CD14-positive monocyte (primary cell): Measurements from ENCODE around the gene CNTNAP2. TPM values are rescaled to one million over a fixed set of nuclear protein-coding genes. Genes with fewer than 3 reads are reported as not detected.

Experiments used
- DNase-seq, 3 donors: peaks; one replicate each; pipeline ENCODE4 v3.0.0-alpha.2; 2011 to 2022
- H2AFZ ChIP-seq: 2 replicates; pipeline ENCODE4 v1.6.0; 2012; ENCODE audit warnings: mild to moderate bottlenecking, low read depth, low read length, inconsistent platforms; ENCODE audit not compliant: insufficient read depth, poor library complexity, severe bottlenecking
- H3K27ac ChIP-seq, 2 donors: 1 replicate in 1 of 2; 2 replicates in 1 of 2; pipeline ENCODE4 v1.5.1; 2012 to 2013; ENCODE audit warnings: low read length in 2 of 2, control low read depth in 1 of 2, inconsistent platforms in 1 of 2, low read depth in 1 of 2, mild to moderate bottlenecking in 1 of 2
- H3K27me3 ChIP-seq, 2 donors: one replicate each; pipeline versions ENCODE4 v1.6.0 to v1.6.1; 2011 to 2013; ENCODE audit warnings: low read length in 2 of 2; ENCODE audit not compliant: control insufficient read depth in 2 of 2, insufficient read depth in 2 of 2
- H3K36me3 ChIP-seq, 2 donors: replicated peaks in 1 of 2; 1 replicate in 1 of 2; 2 replicates in 1 of 2; pipeline versions ENCODE4 v1.5.1 to v1.6.1; 2012 to 2013; ENCODE audit warnings: low read length in 2 of 2, control low read depth in 1 of 2, inconsistent platforms in 1 of 2, mild to moderate bottlenecking in 1 of 2; ENCODE audit not compliant: insufficient read depth in 2 of 2, control insufficient read depth in 1 of 2
- H3K4me1 ChIP-seq, 2 donors: 1 replicate in 1 of 2; 2 replicates in 1 of 2; pipeline versions ENCODE4 v1.5.1 to v1.6.1; 2012 to 2013; ENCODE audit warnings: low read length in 2 of 2, control low read depth in 1 of 2, inconsistent platforms in 1 of 2, mild to moderate bottlenecking in 1 of 2, moderate library complexity in 1 of 2; ENCODE audit not compliant: insufficient read depth in 2 of 2, control insufficient read depth in 1 of 2
- H3K4me2 ChIP-seq: replicated peaks from 2 replicates; pipeline ENCODE3; 2012; ENCODE audit warnings: low read length, moderate library complexity, mild to moderate bottlenecking; ENCODE audit not compliant: poor library complexity, severe bottlenecking; ENCODE audit errors: extremely low read depth
- H3K4me3 ChIP-seq, 3 experiments: fragments of 200-600 bp in 1 of 3; sonication (generic) in 1 of 3; replicated peaks in 1 of 3; 1 replicate in 2 of 3; 2 replicates in 1 of 3; pipeline ENCODE4 v1.5.1; 2011 to 2013; ENCODE audit warnings: low read length in 3 of 3, mild to moderate bottlenecking in 3 of 3, control low read depth in 2 of 3, low read depth in 2 of 3, inconsistent platforms in 1 of 3, moderate library complexity in 1 of 3
- H3K79me2 ChIP-seq: 2 replicates; pipeline ENCODE4 v1.6.0; 2012; ENCODE audit warnings: mild to moderate bottlenecking, control low read depth, inconsistent platforms, low read length, moderate library complexity; ENCODE audit not compliant: insufficient read depth
- H3K9ac ChIP-seq: 2 replicates; pipeline ENCODE4 v1.6.0; 2017; ENCODE audit warnings: low read length, mild to moderate bottlenecking; ENCODE audit not compliant: insufficient read depth, poor library complexity, severe bottlenecking
- H3K9me3 ChIP-seq, 2 donors: replicated peaks in 1 of 2; 1 replicate in 1 of 2; 2 replicates in 1 of 2; pipeline versions ENCODE4 v1.5.1 to v1.6.1; 2012 to 2013; ENCODE audit warnings: low read length in 2 of 2, control low read depth in 1 of 2; ENCODE audit not compliant: control insufficient read depth in 1 of 2, insufficient read depth in 1 of 2
- H4K20me1 ChIP-seq: 2 replicates; pipeline ENCODE4 v1.6.0; 2012; ENCODE audit warnings: mild to moderate bottlenecking, low read length, control low read depth, moderate library complexity; ENCODE audit not compliant: insufficient read depth
- H3K27ac Mint-ChIP-seq, 7 donors: one replicate each; pipeline ENCODE4 v1.8.0; 2020; ENCODE audit warnings: mild to moderate bottlenecking in 7 of 7, mixed read lengths in 7 of 7, moderate library complexity in 6 of 7, inconsistent platforms in 2 of 7
- H3K27me3 Mint-ChIP-seq, 3 donors: one replicate each; pipeline ENCODE4 v1.8.0; 2021 to 2022; ENCODE audit warnings: low read depth in 3 of 3, mild to moderate bottlenecking in 3 of 3, mixed read lengths in 3 of 3, moderate library complexity in 3 of 3, inconsistent platforms in 1 of 3
- H3K36me3 Mint-ChIP-seq, 2 donors: one replicate each; pipeline ENCODE4 v1.8.0; 2020; ENCODE audit warnings: mixed read lengths in 2 of 2, inconsistent platforms in 1 of 2, mild to moderate bottlenecking in 1 of 2
- H3K4me1 Mint-ChIP-seq: one replicate; pipeline ENCODE4 v1.8.0; 2020; ENCODE audit warnings: mild to moderate bottlenecking, mixed read lengths
- H3K4me3 Mint-ChIP-seq, 2 donors: one replicate each; pipeline ENCODE4 v1.8.0; 2020; ENCODE audit warnings: mild to moderate bottlenecking in 2 of 2, mixed read lengths in 2 of 2, moderate library complexity in 1 of 2
- H3K9me3 Mint-ChIP-seq, 7 donors: one replicate each; pipeline ENCODE4 v1.8.0; 2020 to 2022; ENCODE audit warnings: mixed read lengths in 7 of 7, mild to moderate bottlenecking in 6 of 7, moderate library complexity in 6 of 7, inconsistent platforms in 2 of 7
- CTCF ChIP-seq: fragments of 200-600 bp; IDR thresholded peaks from one replicate; pipeline ENCODE4 v1.8.0; 2022; ENCODE audit warnings: antibody characterized with exemption, mild to moderate bottlenecking
- WGBS: methylation state at CpG from one replicate; pipeline ENCODE4 v1.1.5; 2013; ENCODE audit warnings: missing lambda C conversion rate; ENCODE audit not compliant: insufficient coverage; 5-methylcytosine and 5-hydroxymethylcytosine counted together
- intact Hi-C, 2 donors: fragments of 100-400 bp; cut with micrococcal nuclease; formaldehyde crosslinking; loops; one replicate each; pipeline versions ENCODE4 v1.15.0 to v1.15.1; 2023
- polyA plus RNA-seq, 3 donors: library from polyadenylated mRNA; depleted of rRNA in 1 of 3; unstranded in 2 of 3; stranded (reverse) in 1 of 3; fragments of 300-500 nt in 2 of 3; fragments of >200 nt in 1 of 3; fragmentation: Illumina TruSeq in 2 of 3; gene quantifications; 1 replicate in 2 of 3; 2 replicates in 1 of 3; pipeline ENCODE4 v1.2.3, GENCODE V29; 2012 to 2021

The CNTNAP2 gene
- polyA plus RNA-seq, 3 donors: 0.01 TPM; not detected in 2

- H3K4me3 ChIP-seq: no peak overlapping the region
- Mint-ChIP-seq H3K4me3 (no peak overlapping the region), H3K9me3 (peaks cover 0 to 27% (median 8%) of the 10 kb centered on the region in 7 donors), H3K27ac (no peak overlapping the region), H3K36me3 (no peaks in the 10 kb centered on the region), H3K27me3 (no peaks in the 10 kb centered on the region), H3K4me1 (no peaks in the 10 kb centered on the region)
- no peak overlapping the region for H3K27ac ChIP-seq
- H2AFZ ChIP-seq: no peak overlapping the region
- no peak for DNase-seq
- intact Hi-C loops: no loop called here
- H3K9ac ChIP-seq: no peak overlapping the region
- H3K4me1 ChIP-seq: no peaks in the 10 kb centered on the region
- WGBS: 80% methylated on average over 1 of the region's 4 CpGs
- peaks cover 4% of the 10 kb centered on the region in 2 donors for H3K9me3 ChIP-seq
- H3K27me3 ChIP-seq: no peaks in the 10 kb centered on the region
- TF ChIP-seq CTCF: no peak
- H3K79me2 ChIP-seq: no peaks in the 10 kb centered on the region
- H4K20me1 ChIP-seq: no peaks in the 10 kb centered on the region
- no peak overlapping the region for H3K4me2 ChIP-seq
- no peaks in the 10 kb centered on the region for H3K36me3 ChIP-seq
Observed at GRCh38 chr7:147089051-147089461, 972.5 kb downstream of the CNTNAP2 start.

- H3K4me1 ChIP-seq: no peaks in the 10 kb centered on the region
- no peaks in the 10 kb centered on the region for H4K20me1 ChIP-seq
- H3K27ac Mint-ChIP-seq: no peak overlapping the region
- no peak overlapping the region for H3K4me3 ChIP-seq
- H3K4me1 Mint-ChIP-seq: no peaks in the 10 kb centered on the region
- no peak for DNase-seq
- no peak overlapping the region for H3K4me2 ChIP-seq
- H3K9me3 ChIP-seq: peaks cover 4 to 9% of the 10 kb centered on the region in 2 donors
- no peaks in the 10 kb centered on the region for H3K27me3 Mint-ChIP-seq
- H3K36me3 Mint-ChIP-seq: no peaks in the 10 kb centered on the region
- H3K79me2 ChIP-seq: no peaks in the 10 kb centered on the region
- no CpG with 5 or more reads among the region's 1 CpG for WGBS
- no peak overlapping the region for H2AFZ ChIP-seq
- TF ChIP-seq CTCF: no peak
- H3K27ac ChIP-seq: no peak overlapping the region
- intact Hi-C loops: no loop called here
- no peak overlapping the region for H3K9ac ChIP-seq
- no peaks in the 10 kb centered on the region for H3K27me3 ChIP-seq
- peaks cover 0 to 27% (median 13%) of the 10 kb centered on the region in 7 donors for H3K9me3 Mint-ChIP-seq
- no peaks in the 10 kb centered on the region for H3K36me3 ChIP-seq
- H3K4me3 Mint-ChIP-seq: no peak overlapping the region
Observed at GRCh38 chr7:147089608-147090007, 973.0 kb downstream of the CNTNAP2 start.
